HG02610 (cell line): ENCODE results near the gene B4GALT2.
A peak's percentile ranks its signal among the peaks of the same experiment; 100 is the strongest.

ENCODE experiments used
- ATAC-seq: cut with Tn5 transposase; IDR thresholded peaks from one replicate; pipeline ENCODE4 v1.9.1; 2021; ENCODE audit warnings: mild to moderate bottlenecking, moderate library complexity; ENCODE audit not compliant: unreplicated experiment

Gene B4GALT2

DNA sequence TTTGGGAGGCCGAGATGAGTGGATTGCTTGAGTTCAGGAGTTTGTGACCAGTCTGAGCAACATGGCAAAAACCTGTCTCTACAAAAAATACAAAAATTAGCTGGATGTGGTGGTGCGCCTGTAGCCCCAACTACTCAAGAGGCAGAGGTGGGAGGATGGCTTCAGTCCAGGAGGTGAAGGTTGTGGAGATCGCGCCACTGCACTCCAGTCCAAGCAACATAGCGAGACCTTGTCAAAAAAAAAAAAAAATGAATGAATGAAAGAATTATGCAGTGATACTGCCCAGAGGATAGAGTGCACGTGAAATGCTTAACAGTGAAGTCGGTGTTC is 9.6 kb upstream of the B4GALT2 start:
- no peak for ATAC-seq

DNA sequence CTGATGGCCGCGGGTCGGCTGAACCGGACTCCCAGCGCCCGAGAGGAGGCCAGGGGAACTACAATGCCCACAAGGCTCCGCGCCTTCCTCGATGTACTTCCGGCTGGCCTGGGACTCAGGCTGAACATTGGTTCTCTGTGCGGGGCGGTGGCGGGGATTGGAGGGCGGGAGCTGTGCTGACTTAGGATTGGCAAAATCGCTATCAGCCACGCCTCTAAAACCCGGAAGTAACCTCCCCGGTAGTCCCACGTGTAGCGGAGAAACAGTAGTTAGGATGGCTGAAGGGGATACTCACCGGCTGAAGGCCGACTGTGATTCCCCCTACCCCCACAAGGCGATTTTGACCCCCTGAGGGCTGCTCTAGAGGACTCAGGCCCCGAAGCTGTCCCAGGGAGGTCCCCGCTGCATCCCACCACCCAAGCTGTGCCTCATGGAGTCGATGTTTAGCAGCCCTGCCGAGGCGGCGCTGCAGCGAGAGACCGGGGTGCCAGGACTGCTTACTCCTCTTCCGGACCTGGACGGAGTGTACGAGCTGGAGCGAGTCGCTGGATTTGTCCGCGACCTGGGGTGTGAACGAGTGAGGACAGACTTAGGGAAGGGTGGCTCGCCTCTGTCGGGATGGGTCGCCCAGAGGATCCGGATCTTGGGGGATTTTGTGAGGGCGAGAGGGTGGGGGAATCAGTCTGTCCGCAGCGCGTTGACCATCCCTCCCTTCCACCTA is 9.1 kb upstream of the B4GALT2 start, which contains the start of gene DPH2:
Gene DPH2 (plus strand): TSS at position 265 of the 721 bp plus-strand sequence. CDS start 166 bp downstream, at position 431.
- peak; percentile 88 for ATAC-seq

DNA sequence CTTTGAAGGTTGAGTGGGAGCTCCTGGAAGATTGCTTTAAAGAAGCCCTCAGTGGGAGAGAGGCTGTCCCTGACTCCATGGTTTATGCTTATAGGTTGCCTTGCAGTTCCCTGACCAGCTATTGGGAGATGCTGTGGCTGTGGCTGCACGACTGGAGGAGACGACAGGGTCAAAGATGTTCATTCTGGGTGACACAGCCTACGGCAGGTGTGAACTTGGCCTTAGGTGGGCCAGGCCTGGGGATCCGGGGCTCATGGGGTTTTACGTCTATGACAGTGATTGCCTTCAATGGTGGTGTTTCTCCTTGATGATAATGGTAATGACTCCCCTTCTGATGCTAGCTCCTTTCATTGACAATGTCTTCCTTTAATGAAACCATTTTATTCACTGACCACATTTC is 8.5 kb upstream of the B4GALT2 start:
- ATAC-seq = no peak

DNA sequence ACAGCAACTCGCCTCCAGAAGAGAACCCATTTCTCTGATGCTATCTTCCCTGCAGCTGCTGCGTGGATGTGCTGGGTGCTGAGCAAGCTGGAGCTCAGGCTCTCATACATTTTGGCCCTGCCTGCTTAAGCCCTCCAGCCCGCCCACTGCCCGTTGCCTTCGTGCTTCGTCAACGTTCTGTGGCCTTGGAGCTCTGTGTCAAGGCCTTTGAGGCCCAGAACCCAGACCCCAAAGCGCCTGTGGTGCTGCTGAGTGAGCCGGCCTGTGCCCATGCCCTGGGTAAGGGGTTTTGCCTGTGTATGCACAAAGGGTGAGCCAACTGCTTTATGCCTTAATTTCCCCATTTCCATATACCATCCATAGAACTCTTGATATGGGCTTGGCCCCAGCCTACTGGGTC is 8.1 kb upstream of the B4GALT2 start:
- no peak for ATAC-seq

DNA sequence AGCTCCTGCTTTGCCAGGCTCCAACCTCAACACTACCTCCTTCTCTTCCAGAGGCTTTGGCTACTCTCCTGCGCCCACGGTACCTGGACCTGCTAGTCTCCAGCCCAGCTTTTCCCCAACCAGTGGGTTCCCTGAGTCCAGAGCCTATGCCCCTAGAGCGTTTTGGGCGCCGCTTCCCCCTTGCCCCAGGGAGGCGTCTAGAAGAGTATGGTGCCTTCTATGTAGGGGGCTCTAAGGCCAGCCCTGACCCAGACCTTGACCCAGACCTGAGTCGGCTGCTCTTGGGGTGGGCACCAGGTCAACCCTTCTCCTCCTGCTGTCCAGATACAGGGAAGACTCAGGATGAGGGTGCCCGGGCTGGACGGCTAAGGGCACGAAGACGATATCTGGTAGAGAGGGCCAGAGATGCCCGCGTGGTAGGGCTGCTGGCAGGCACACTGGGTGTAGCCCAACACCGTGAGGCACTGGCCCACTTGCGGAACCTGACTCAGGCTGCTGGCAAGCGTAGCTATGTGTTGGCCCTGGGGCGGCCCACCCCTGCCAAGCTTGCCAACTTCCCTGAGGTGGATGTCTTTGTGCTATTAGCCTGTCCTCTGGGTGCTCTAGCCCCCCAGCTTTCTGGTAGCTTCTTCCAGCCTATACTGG is 7.6 kb upstream of the B4GALT2 start:
- no peak for ATAC-seq

DNA sequence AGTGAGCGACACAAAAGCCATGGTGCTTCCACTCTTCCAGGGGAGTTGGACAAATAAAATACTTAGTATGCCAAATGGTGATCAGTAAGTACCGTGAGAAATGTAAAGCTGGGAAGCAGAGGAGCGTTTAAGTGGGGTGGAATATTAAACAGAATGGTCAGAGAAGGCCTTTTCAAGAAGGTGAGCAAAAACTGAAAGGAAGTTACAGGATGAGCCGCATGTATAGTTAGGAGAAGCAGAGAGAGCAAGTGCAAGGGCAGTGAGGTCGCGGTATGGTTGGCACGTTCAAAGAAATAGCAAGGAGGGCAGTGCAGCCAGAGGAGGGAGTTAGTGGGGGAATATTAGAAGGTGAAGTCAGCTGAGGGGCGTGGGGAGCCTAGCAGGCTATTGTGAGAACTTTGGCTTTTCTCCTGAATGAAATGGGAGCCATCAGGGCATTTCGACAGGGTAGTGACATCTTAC is 5.0 kb upstream of the B4GALT2 start:
- ATAC-seq = no peak

DNA sequence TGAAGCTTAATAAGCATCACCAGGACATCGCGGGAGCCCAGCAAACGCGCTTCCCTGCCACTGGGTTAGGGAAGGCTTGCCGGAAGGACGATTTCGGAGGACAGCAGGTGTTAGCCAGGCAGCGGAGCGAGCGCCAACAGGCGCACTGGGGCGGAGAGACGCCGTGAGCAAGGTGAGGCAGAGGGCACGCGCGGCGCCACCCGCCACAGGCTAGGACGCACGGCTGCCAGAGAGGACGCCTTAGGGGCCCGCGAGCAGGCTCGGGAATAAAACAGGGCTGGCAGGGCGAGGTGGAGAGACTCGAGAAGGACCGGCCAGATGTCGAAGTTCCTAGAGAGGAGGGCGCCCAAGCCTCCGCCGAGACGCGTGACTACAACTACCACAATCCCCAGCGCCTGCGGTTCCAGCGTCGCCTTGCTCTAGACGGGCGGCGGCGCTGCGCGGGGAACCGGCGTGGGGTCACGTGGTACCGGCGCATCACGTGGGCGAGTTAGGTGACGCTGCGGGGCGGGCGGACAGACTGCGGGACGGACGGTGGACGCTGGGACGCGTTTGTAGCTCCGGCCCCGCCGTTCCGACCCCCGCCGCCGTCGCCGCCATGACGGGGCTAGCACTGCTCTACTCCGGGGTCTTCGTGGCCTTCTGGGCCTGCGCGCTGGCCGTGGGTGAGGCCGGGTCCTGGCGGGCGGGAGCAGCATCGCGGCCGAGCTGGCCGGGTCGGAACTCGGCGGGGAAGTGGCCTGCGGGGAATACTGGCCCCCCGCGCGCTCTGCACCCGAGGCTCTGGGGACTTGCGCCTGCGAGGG is 4.4 kb upstream of the B4GALT2 start, which contains the start of gene ATP6V0B:
Gene ATP6V0B (plus strand): TSS at position 518 of the 806 bp plus-strand sequence. CDS start 81 bp downstream, at position 599.
- ATAC-seq = peak; percentile 59

DNA sequence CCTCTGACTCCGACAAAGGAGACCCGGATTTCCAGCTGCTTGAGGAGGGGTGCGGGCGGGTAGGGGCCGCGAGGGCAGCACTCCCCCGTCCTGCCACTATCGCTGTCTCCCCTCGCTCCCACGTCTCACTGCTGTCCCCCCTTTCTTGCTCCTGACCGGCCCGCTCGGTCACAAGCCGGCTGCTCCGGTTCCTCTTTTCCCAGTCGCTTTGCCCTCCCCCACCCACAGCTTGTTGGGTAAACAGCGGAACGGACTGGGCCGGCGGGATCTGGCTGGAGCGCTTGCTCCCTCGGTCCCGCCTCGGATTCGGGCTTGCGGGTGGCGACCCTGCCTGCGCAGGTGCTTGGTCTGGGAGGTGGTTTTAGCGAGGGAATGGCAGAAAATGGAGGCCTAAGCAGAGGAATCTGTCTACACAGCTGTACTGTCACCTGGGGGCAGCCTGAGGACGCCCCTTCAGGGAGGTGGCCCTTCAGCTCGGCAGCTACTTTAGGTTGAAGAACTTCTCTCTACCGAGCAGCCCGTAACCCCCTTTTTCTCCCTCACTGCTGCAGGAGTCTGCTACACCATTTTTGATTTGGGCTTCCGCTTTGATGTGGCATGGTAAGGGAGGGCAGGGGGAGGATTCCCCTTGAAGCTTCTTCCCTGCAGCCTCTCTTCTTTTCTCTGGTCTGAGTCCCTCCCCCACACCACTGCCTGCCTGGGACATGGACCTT is 3.6 kb upstream of the B4GALT2 start:
- ATAC-seq = no peak

DNA sequence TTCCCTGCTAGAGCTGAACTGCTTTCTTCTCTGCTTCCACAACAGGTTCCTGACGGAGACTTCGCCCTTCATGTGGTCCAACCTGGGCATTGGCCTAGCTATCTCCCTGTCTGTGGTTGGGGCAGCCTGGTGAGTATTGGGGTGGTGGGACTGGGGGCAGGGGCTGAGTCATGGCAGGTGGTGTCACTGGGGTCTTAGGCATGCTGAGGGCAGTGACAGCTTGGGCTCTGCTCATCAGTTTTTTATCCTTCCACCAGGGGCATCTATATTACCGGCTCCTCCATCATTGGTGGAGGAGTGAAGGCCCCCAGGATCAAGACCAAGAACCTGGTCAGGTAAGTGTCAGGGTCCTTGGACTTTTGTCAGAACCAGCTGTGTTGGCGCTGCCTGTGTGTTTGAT is 3.0 kb upstream of the B4GALT2 start:
- ATAC-seq = no peak

DNA sequence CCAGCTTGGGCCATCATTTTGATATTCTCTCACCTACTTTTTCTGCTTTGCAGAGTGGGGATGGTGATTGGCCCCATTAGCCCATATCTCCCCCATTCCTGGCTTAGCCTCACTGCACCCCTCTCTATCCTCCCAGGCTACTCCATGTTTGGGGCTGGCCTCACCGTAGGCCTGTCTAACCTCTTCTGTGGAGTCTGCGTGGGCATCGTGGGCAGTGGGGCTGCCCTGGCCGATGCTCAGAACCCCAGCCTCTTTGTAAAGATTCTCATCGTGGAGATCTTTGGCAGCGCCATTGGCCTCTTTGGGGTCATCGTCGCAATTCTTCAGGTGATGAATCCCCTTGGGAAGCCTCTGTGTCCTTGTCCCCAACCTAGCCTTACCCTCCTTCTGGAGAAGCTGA is 2.1 kb upstream of the B4GALT2 start:
- no peak for ATAC-seq

DNA sequence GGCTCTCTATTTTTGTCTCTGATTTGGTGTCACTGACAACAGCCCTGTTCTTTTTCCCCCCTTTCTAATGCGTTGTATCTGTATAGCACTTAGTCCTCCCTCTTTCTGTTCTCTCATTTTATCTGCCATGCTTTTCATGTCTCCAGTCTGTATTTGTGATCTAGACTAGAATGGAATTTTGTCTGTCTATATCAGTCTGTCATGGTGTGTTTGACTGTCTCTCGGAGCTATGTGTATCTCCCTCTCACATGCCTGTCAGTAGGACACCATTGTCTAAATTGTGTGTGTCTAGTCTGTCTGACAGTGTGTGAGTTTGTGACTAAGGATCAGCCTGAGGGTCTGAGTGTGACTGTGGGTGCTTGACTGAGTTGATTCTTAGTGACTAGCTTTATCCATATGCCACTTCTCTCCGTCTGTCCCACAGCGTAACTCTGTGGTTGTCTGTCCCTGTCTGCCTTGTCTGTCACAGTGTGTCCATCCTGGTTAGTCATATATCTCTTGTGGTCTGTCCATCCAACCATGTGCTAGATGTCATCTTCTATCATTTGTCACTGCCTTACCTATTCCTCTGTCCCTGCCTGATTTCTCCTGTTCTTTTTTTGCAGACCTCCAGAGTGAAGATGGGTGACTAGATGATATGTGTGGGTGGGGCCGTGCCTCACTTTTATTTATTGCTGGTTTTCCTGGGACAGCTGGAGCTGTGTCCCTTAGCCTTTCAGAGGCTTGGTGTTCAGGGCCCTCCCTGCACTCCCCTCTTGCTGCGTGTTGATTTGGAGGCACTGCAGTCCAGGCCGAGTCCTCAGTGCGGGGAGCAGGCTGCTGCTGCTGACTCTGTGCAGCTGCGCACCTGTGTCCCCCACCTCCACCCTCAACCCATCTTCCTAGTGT is 1.4 kb upstream of the B4GALT2 start:
- no peak for ATAC-seq

DNA sequence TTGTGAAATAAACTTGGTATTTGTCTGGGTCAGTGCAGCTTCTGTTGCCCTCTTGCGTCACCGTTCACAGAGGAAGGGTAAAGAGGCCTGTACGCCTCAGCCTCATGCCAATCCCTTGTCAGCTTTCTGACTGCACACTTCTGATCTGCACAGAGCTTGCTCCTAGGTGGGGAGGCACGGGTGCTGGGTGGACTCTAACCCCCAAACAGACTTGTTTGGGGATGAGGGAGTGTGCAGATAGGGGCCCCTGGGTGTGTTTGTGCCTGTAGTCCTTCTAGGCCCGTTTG is 803 bp upstream of the B4GALT2 start:
- no peak for ATAC-seq

DNA sequence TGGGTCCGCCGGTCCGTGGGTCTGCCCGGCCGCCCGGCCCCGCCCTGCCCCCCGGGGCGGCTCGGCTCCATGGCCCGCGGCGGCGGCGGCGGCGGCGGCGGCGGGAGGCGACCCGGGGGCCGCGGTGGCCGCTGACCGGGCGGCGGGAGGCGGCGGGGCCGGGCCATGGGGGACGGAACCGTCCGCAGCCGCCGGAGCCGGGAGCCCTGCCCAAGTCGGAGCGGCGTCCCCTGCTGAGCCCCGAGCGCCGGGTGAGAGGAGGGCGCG is 184 bp downstream of the B4GALT2 start:
- ATAC-seq = no peak

DNA sequence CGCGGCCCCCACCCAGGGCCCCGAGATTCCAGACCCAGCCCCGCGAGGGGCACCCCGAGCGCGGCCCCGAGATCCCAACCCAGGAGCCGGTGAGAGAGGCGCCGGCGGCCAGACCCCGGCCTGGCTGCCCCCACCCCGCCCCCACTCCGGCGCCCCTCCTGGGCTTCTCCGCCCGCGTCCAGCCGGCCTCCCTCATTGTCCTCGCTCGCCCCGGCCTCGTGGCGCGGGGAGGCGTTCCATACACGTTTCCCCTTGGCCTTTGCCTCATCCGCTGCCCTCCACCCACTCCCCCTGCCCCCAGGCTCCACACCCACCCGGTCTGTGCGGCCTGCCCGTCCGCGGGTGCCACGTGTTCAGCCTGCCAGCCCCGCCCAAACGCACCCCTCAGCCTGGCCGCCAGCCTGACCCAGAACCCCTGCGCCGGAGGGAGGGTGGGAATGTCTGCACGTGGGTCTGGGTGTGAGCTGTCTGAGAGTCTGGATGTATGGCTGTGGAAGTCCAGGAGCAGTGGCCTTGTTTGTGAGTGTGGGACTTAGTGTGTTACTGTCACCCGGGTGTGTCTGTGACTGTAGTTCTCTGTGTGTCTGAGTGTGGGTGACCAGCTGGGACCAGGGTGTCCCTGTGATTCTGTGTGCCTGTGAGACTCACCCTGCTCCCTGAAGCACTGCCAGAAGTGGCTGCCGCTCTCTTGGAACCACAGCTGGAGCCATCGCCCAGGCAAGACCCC is 681 bp downstream of the B4GALT2 start:
- ATAC-seq = no peak

DNA sequence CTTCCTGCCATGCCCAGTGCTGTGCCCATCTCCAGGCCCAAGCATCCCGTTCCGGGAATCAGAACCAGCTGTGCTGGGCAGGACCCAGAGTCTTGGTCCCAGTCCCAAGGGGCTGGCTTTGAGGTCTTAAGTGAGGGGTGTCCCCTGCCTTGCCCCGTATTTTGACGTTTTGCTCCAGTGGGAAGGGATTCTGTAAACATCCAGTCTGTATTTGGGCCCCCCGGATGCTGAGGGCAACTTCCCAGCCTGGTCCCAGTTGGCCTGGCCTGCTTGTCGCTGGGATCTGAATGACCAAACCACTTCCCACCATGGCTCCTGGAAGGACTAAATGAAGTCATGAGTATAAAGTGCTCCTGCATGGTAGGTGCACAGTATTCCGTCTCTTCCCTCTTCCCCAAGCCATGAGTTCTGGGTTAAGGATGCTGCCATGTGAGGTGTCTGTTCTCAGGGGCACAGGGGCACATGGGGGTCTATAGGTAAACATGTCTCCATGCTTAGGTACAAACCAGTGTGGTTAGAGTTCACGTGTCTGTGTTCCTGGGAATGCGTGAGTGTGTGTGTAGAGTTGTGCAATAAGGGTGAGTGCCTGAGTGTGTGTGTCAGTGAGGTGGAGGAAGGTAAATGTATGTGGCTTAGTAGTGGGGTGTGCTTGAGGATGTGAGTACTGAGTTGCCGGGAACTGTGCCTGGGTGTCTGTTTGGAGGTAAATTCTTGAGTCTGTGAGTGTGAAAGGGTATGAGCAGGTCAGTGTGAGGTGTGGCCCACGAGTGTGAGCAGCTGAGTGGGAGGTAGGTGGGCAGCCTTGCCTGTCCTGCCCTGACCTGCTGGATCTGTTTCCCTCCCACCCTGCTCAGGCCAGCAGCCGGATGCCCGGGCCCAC is 1.5 kb downstream of the B4GALT2 start:
- ATAC-seq = no peak

DNA sequence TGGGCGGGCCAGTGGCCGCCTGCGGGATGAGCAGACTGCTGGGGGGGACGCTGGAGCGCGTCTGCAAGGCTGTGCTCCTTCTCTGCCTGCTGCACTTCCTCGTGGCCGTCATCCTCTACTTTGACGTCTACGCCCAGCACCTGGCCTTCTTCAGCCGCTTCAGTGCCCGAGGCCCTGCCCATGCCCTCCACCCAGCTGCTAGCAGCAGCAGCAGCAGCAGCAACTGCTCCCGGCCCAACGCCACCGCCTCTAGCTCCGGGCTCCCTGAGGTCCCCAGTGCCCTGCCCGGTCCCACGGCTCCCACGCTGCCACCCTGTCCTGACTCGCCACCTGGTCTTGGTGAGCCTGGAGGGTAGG is 2.1 kb downstream of the B4GALT2 start:
- ATAC-seq = no peak

DNA sequence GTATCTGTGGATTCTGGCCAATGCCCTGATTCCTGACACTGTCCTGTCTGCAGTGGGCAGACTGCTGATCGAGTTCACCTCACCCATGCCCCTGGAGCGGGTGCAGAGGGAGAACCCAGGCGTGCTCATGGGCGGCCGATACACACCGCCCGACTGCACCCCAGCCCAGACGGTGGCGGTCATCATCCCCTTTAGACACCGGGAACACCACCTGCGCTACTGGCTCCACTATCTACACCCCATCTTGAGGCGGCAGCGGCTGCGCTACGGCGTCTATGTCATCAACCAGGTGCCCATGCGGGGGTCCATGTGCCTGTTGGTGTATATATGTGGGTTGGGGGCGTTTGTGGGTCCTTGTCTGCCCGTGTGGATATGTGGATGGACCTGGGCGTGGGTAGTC is 2.6 kb downstream of the B4GALT2 start:
- ATAC-seq = no peak

DNA sequence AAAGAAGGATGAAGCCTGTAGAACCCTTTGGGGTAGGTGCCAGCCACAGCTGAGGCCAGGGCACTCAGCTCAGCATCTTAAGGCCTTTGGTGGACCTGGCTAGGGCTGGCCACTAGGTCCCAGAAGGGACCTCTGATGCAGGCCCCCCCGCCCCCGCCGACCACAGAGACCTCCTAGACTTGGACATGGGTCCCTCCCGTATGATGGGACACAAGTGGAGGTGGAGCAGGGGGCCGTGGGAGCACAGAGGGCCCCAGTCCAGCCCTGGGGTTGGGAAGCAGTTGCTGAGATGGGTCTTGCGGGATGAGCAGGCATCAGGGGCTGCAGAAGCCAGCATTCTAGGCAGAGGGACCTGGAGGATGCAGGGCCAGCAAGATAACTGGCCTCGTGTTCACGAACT is 3.2 kb downstream of the B4GALT2 start:
- no peak for ATAC-seq

DNA sequence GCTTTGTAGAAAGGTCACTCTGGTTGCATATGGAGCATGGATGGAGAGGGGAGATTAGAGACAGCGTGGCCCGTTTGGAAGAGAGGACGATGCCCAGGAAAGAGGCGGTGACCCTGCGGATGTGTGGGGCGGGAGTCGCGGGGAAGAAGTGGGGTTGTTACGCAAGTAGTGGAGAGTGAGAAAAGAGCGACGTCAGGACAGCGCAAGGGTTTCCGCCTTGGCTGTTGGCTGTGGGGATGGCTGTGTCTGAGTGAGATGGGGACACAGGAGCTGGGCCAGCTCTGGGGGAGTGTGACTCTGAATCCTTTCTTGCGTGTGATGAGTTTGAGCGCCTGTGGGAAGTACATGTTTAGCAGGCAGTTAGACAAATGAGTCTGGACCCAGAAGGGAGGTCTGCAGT is 3.8 kb downstream of the B4GALT2 start:
- no peak for ATAC-seq
